ENCODE measurements around the gene RAET1L. TPM values are rescaled to one million over a fixed set of nuclear protein-coding genes. Genes with fewer than 3 reads are reported as not detected.

Gene RAET1L
- total and polyA plus RNA-seq, 9 of the 15 experiments (the other 6 are each of a cell fraction or from before 2014, with no cell fraction given): not detected

DNA sequence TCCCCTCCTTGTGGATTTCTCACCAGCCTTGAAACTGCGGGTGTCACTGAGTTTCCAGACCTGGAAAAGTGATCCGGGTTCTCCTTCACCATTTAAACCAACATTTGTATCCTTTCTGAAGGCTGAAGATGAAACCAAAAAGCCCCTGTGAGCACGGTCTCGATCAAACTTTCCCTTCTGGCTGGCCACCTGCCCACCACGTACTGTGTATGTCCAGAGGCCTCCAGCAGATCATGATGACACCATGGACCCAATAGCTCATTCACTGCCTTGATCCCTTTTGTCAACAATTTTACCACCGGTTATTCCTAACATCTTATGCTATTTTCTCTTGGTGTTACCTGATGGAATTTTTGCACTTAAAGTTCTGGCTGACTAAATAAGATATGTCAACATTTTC lies 46.0 kb downstream of the RAET1L start:
- Histone ChIP-seq H4K20me1 (replicated peaks; ENCODE audit: control insufficient read depth, insufficient read depth, low read length) (no peaks in the 10 kb centered on the region; the same call in 1 of the 2 replicates), H3K79me2 (ENCODE audit: control insufficient read depth, insufficient read depth, low read length) (no peaks in the 10 kb centered on the region), H3K4me1 (replicated peaks in 1 of 2; ENCODE audit: control insufficient read depth in 2 of 2, insufficient read depth in 2 of 2, low read length in 2 of 2) (no peaks in the 10 kb centered on the region), H2AFZ (ENCODE audit: low read depth, low read length) (no peak overlapping the region), H3K9me3 (replicated peaks; ENCODE audit: control insufficient read depth, insufficient read depth, low read depth, low read length) (no peaks in the 10 kb centered on the region), H3K27ac (ENCODE audit: extremely low read depth, low read depth, low read length) (no peak overlapping the region), H3K36me3 (ENCODE audit: control insufficient read depth, insufficient read depth, low read length) (no peaks in the 10 kb centered on the region), H3K4me3 (no peak overlapping the region), H3K9me1 (ENCODE audit: control insufficient read depth, insufficient read depth, low read length) (no peaks in the 10 kb centered on the region), H3K27me3 (ENCODE audit: control insufficient read depth in 2 of 2, insufficient read depth in 2 of 2, low read length in 2 of 2) (peaks cover 17 to 47% of the 10 kb centered on the region in 2 experiments; a peak in 4 of 5 replicates), H3K9ac (ENCODE audit: insufficient read depth in 1 of 2, low read depth in 2 of 2, low read length in 2 of 2) (no peak overlapping the region), H3K4me2 (ENCODE audit: insufficient read depth, low read length) (no peak overlapping the region)
- intact Hi-C loops (cut with micrococcal nuclease): no loop called here
- in situ Hi-C loops (cut with MboI): no loop called here
- ATAC-seq (no peak), FAIRE-seq (no peak), DNase-seq (ENCODE audit: extremely low read depth in 1 of 4, low spot score in 3 of 4) (no peak)
- TF ChIP-seq TCFL5 (CRISPR knock-in tag; conservative IDR thresholded peaks at IDR 0.05): no peak
- POLR2A ChIA-PET: no interaction called here
- BruUV-seq (replicated peaks): no TSS peak
- WGBS (ENCODE audit: insufficient coverage, low coverage, missing lambda C conversion rate): 0% methylated on average over 6 of the region's 6 CpGs
- CTCF ChIA-PET (ENCODE audit: low intra/inter-chr PET ratio): no interaction called here

DNA sequence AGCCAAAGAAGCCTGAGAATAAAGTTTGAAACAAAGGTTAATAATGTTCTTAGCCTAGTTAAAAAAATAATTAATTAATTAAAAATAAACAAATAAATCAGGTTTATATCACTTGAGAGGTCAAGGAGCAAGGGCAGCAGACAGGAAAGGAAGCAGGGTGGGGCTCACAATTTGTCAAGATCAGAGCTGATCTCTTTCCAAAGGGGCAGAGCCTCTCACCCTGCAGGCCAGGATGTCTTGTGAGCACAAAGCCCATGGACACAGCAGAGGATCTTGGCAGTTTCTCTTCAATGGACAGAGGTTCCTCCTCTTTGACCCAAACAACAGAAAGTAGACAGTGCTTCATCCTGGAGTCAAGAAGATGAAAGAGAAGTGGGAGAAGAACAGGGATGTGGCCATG lies 46.7 kb downstream of the RAET1L start:
- ATAC-seq (no peak), DNase-seq (ENCODE audit: extremely low read depth in 1 of 4, low spot score in 3 of 4) (no peak), FAIRE-seq (no peak)
- H3K79me2 ChIP-seq (ENCODE audit: control insufficient read depth, insufficient read depth, low read length): no peaks in the 10 kb centered on the region
- no peaks in the 10 kb centered on the region for H3K36me3 ChIP-seq (ENCODE audit: control insufficient read depth, insufficient read depth, low read length)
- no peaks in the 10 kb centered on the region for H3K9me1 ChIP-seq (ENCODE audit: control insufficient read depth, insufficient read depth, low read length)
- no peaks in the 10 kb centered on the region for H3K4me1 ChIP-seq (replicated peaks in 1 of 2; ENCODE audit: control insufficient read depth in 2 of 2, insufficient read depth in 2 of 2, low read length in 2 of 2)
- H4K20me1 ChIP-seq (replicated peaks; ENCODE audit: control insufficient read depth, insufficient read depth, low read length): no peaks in the 10 kb centered on the region; the same call in 1 of the 2 replicates
- no peaks in the 10 kb centered on the region for H3K9me3 ChIP-seq (replicated peaks; ENCODE audit: control insufficient read depth, insufficient read depth, low read depth, low read length)
- H2AFZ ChIP-seq (ENCODE audit: low read depth, low read length): no peak overlapping the region
- peaks cover 17 to 54% of the 10 kb centered on the region in 2 experiments; a peak in 4 of 5 replicates for H3K27me3 ChIP-seq (ENCODE audit: control insufficient read depth in 2 of 2, insufficient read depth in 2 of 2, low read length in 2 of 2)
- H3K27ac ChIP-seq (ENCODE audit: extremely low read depth, low read depth, low read length): no peak overlapping the region
- ChIA-PET POLR2A (interaction anchor here (0.8 kb wide), 1 partner anchor 10 kb away, joined by 3 read pairs; no protein-coding TSS in a partner anchor), CTCF (ENCODE audit: low intra/inter-chr PET ratio) (no interaction called here)
- intact Hi-C loops (cut with micrococcal nuclease): no loop called here
- H3K4me2 ChIP-seq (ENCODE audit: insufficient read depth, low read length): no peak overlapping the region
- in situ Hi-C loops (cut with MboI): no loop called here
- TF ChIP-seq FIP1L1 (IDR thresholded peaks at IDR 0.05; ENCODE audit: low read depth, low read length, poor library complexity, severe bottlenecking) (no peak), L3MBTL2 (IDR thresholded peaks at IDR 0.05) (no peak), ZNF764 (CRISPR knock-in tag; IDR thresholded peaks at IDR 0.05; ENCODE audit: low read depth) (no peak)
- TF ChIP-seq, protein P1, sequence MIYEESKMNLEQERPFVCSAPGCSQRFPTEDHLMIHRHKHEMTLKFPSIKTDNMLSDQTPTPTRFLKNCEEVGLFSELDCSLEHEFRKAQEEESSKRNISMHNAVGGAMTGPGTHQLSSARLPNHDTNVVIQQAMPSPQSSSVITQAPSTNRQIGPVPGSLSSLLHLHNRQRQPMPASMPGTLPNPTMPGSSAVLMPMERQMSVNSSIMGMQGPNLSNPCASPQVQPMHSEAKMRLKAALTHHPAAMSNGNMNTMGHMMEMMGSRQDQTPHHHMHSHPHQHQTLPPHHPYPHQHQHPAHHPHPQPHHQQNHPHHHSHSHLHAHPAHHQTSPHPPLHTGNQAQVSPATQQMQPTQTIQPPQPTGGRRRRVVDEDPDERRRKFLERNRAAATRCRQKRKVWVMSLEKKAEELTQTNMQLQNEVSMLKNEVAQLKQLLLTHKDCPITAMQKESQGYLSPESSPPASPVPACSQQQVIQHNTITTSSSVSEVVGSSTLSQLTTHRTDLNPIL (CRISPR knock-in tag; IDR thresholded peaks at IDR 0.05): no peak
- H3K9ac ChIP-seq (ENCODE audit: insufficient read depth in 1 of 2, low read depth in 2 of 2, low read length in 2 of 2): no peak overlapping the region
- BruUV-seq (replicated peaks): no TSS peak
- no peak overlapping the region for H3K4me3 ChIP-seq

Data from K562 (cell line).